HFFc6 (cell line): ENCODE data around the gene ALDH3B2. TPM values are rescaled to one million over a fixed set of nuclear protein-coding genes. Genes with fewer than 3 reads are reported as not detected.
A peak's percentile ranks its signal among the peaks of the same experiment; 100 is the strongest.

Experiments
- DNase-seq: peaks from one replicate; pipeline ENCODE4 v3.0.0-alpha.2; 2018
- H3K27ac Mint-ChIP-seq: 2 replicates; pipeline ENCODE4 v1.8.0; 2020; ENCODE audit warnings: mild to moderate bottlenecking, mixed read lengths
- H3K27me3 Mint-ChIP-seq: 2 replicates; pipeline ENCODE4 v1.8.0; 2021; ENCODE audit warnings: mild to moderate bottlenecking, moderate library complexity, mixed read lengths; ENCODE audit not compliant: insufficient read depth
- H3K36me3 Mint-ChIP-seq: 2 replicates; pipeline ENCODE4 v1.8.0; 2021; ENCODE audit warnings: low read depth, mixed read lengths
- H3K4me1 Mint-ChIP-seq: 2 replicates; pipeline ENCODE4 v1.8.0; 2020; ENCODE audit warnings: low read depth, mixed read lengths
- H3K4me3 Mint-ChIP-seq: 2 replicates; pipeline ENCODE4 v1.8.0; 2020; ENCODE audit warnings: mild to moderate bottlenecking, moderate library complexity, mixed read lengths
- H3K9me3 Mint-ChIP-seq: 2 replicates; pipeline ENCODE4 v1.8.0; 2020; ENCODE audit warnings: mild to moderate bottlenecking, mixed read lengths
- CTCF ChIP-seq: fragments of 200-600 bp; sonication (generic); IDR thresholded peaks from 2 replicates; pipeline ENCODE4 v1.5.0; 2021; ENCODE audit warnings: antibody characterized with exemption, mild to moderate bottlenecking
- total RNA-seq, 6 experiments: library from RNA; stranded (reverse); fragmentation: NEBNext Ultra II Directional; extraction: Animal tissue kit (Norgen Biotek cat#: 25700); gene quantifications; 2 replicates in 1 of 6; 3 replicates in 5 of 6; pipeline ENCODE4 v1.2.3, GENCODE V29; 2021

Gene ALDH3B2
- total RNA-seq, 6 experiments from 2014 or later: not detected

GRCh38 chr11:67651976-67652781, 22.2 kb downstream of the ALDH3B2 start:
- Mint-ChIP-seq H3K9me3 (peaks cover 13% of the 10 kb centered on the region), H3K36me3 (no peaks in the 10 kb centered on the region), H3K27ac (no peak overlapping the region), H3K27me3 (peaks cover 9% of the 10 kb centered on the region; the same call in 1 of the 2 replicates), H3K4me3 (no peak overlapping the region), H3K4me1 (no peaks in the 10 kb centered on the region; the same call in 1 of the 2 replicates)
- no peak for TF ChIP-seq CTCF
- no peak for DNase-seq

- no peak overlapping the region for H3K27ac Mint-ChIP-seq
- no peak overlapping the region for H3K4me3 Mint-ChIP-seq
- no peak for DNase-seq
- H3K9me3 Mint-ChIP-seq: no peaks in the 10 kb centered on the region
- no peaks in the 10 kb centered on the region; the same call in 1 of the 2 replicates for H3K4me1 Mint-ChIP-seq
- TF ChIP-seq CTCF: no peak
- peaks cover 9% of the 10 kb centered on the region; the same call in 1 of the 2 replicates for H3K27me3 Mint-ChIP-seq
- no peaks in the 10 kb centered on the region for H3K36me3 Mint-ChIP-seq
These were observed 24.6 kb downstream of the ALDH3B2 start for GRCh38 chr11:67649634-67650510.

GRCh38 chr11:67648796-67649613, 25.4 kb downstream of the ALDH3B2 start:
- Mint-ChIP-seq H3K27ac (no peak overlapping the region), H3K4me3 (no peak overlapping the region), H3K9me3 (no peaks in the 10 kb centered on the region), H3K4me1 (no peaks in the 10 kb centered on the region; the same call in 1 of the 2 replicates), H3K36me3 (no peaks in the 10 kb centered on the region), H3K27me3 (peaks cover 12% of the 10 kb centered on the region; the same call in 1 of the 2 replicates)
- no peak for DNase-seq
- TF ChIP-seq CTCF: no peak

- H3K4me1 Mint-ChIP-seq: no peaks in the 10 kb centered on the region; the same call in 1 of the 2 replicates
- H3K27ac Mint-ChIP-seq: no peak overlapping the region
- no peaks in the 10 kb centered on the region for H3K9me3 Mint-ChIP-seq
- H3K27me3 Mint-ChIP-seq: peaks cover 12% of the 10 kb centered on the region; the same call in 1 of the 2 replicates
- no peaks in the 10 kb centered on the region for H3K36me3 Mint-ChIP-seq
- H3K4me3 Mint-ChIP-seq: no peak overlapping the region
- TF ChIP-seq CTCF: peak; percentile 31
- no peak for DNase-seq
These were observed 26.2 kb downstream of the ALDH3B2 start for GRCh38 chr11:67648140-67648795.
